ENCODE measurements around the gene LARGE1.

LARGE1 gene

GRCh38 chr22:33821290-33821689, 99.0 kb downstream of the LARGE1 start:
- no peak for DNase-seq (ENCODE audit: low read depth, low spot score)

GRCh38 chr22:33819743-33820142, 100.5 kb downstream of the LARGE1 start:
- no peak for DNase-seq (ENCODE audit: low read depth, low spot score)

- DNase-seq (ENCODE audit: low read depth, low spot score): no peak
Measured at GRCh38 chr22:33817512-33818127, 102.7 kb downstream of the LARGE1 start.

GRCh38 chr22:33812360-33812977, 107.8 kb downstream of the LARGE1 start:
- DNase-seq (ENCODE audit: low read depth, low spot score): no peak

GRCh38 chr22:33811686-33812085, 108.6 kb downstream of the LARGE1 start:
- DNase-seq (ENCODE audit: low read depth, low spot score): no peak

GRCh38 chr22:33811208-33811607, 109.1 kb downstream of the LARGE1 start:
- no peak for DNase-seq (ENCODE audit: low read depth, low spot score)

- DNase-seq (ENCODE audit: low read depth, low spot score): no peak
Measured at GRCh38 chr22:33807470-33807869, 112.8 kb downstream of the LARGE1 start.

GRCh38 chr22:33806191-33806590, 114.1 kb downstream of the LARGE1 start:
- no peak for DNase-seq (ENCODE audit: low read depth, low spot score)

GRCh38 chr22:33803371-33804282, 116.6 kb downstream of the LARGE1 start:
- DNase-seq (ENCODE audit: low read depth, low spot score): no peak

GRCh38 chr22:33798401-33798800, 121.9 kb downstream of the LARGE1 start:
- DNase-seq (ENCODE audit: low read depth, low spot score): no peak

- no peak for DNase-seq (ENCODE audit: low read depth, low spot score)
Measured at GRCh38 chr22:33796494-33796893, 123.8 kb downstream of the LARGE1 start.

- no peak for DNase-seq (ENCODE audit: low read depth, low spot score)
Measured at GRCh38 chr22:33793475-33793874, 126.8 kb downstream of the LARGE1 start.

GRCh38 chr22:33792832-33793231, 127.4 kb downstream of the LARGE1 start:
- no peak for DNase-seq (ENCODE audit: low read depth, low spot score)

GRCh38 chr22:33789690-33790253, 130.5 kb downstream of the LARGE1 start:
- no peak for DNase-seq (ENCODE audit: low read depth, low spot score)

GRCh38 chr22:33788927-33789326, 131.3 kb downstream of the LARGE1 start:
- DNase-seq (ENCODE audit: low read depth, low spot score): no peak

- no peak for DNase-seq (ENCODE audit: low read depth, low spot score)
Measured at GRCh38 chr22:33787645-33788456, 132.4 kb downstream of the LARGE1 start.

GRCh38 chr22:33786149-33786548, 134.1 kb downstream of the LARGE1 start:
- DNase-seq (ENCODE audit: low read depth, low spot score): no peak

- DNase-seq (ENCODE audit: low read depth, low spot score): no peak
Measured at GRCh38 chr22:33785283-33785968, 134.8 kb downstream of the LARGE1 start.

GRCh38 chr22:33781411-33781810, 138.9 kb downstream of the LARGE1 start:
- no peak for DNase-seq (ENCODE audit: low read depth, low spot score)

- no peak for DNase-seq (ENCODE audit: low read depth, low spot score)
Measured at GRCh38 chr22:33780531-33781136, 139.6 kb downstream of the LARGE1 start.
